NB4 (cell line): Measurements from ENCODE around the gene HIVEP2.

Experiments
- POLR2A ChIP-seq: IDR thresholded peaks from 2 replicates; pipeline ENCODE4 v1.6.1; 2011; ENCODE audit warnings: mild to moderate bottlenecking; ENCODE audit not compliant: insufficient read length; ENCODE audit errors: extremely low read depth
- TF ChIP-seq, protein P1 (sequence below): IDR thresholded peaks from one replicate; pipeline ENCODE4 v1.5.1; 2012; ENCODE audit warnings: low read depth, low read length
- TF ChIP-seq, protein P2 (sequence below): IDR thresholded peaks from 2 replicates; pipeline ENCODE4 v1.6.1; 2011; ENCODE audit warnings: low read depth, low read length

DNA sequence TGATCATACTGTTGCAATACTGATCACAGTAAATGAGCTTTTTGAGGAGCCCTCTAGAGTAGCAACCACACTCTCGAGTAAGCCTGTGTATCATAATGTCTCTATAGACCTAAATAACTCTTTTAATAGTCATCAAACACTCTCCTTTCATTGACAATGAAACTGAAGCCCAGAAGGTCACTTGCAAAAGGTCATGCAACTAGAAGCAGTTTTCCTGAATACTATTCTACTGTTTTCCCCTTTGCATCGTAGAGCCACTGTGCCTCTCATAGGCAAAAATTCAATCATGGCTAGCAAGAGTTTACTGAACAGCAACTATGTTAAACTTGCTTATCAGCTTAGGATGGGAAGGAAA is 105.3 kb downstream of the HIVEP2 start:
- TF ChIP-seq, protein P1, sequence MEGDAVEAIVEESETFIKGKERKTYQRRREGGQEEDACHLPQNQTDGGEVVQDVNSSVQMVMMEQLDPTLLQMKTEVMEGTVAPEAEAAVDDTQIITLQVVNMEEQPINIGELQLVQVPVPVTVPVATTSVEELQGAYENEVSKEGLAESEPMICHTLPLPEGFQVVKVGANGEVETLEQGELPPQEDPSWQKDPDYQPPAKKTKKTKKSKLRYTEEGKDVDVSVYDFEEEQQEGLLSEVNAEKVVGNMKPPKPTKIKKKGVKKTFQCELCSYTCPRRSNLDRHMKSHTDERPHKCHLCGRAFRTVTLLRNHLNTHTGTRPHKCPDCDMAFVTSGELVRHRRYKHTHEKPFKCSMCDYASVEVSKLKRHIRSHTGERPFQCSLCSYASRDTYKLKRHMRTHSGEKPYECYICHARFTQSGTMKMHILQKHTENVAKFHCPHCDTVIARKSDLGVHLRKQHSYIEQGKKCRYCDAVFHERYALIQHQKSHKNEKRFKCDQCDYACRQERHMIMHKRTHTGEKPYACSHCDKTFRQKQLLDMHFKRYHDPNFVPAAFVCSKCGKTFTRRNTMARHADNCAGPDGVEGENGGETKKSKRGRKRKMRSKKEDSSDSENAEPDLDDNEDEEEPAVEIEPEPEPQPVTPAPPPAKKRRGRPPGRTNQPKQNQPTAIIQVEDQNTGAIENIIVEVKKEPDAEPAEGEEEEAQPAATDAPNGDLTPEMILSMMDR: no peak
- no peak for TF ChIP-seq POLR2A
- TF ChIP-seq, protein P2, sequence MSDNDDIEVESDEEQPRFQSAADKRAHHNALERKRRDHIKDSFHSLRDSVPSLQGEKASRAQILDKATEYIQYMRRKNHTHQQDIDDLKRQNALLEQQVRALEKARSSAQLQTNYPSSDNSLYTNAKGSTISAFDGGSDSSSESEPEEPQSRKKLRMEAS: no peak
